MM.1S (cell line): Measurements from ENCODE around the gene PCCA.

Experiments used
- DNase-seq: peaks from one replicate; pipeline ENCODE4 v3.0.0-alpha.2; 2015
- H2AFZ ChIP-seq: fragments of 300-600 bp; sonication (generic); 2 replicates; pipeline ENCODE4 v1.6.0; 2016; ENCODE audit warnings: antibody characterized with exemption, low read length
- H3F3A ChIP-seq: fragments of 300-600 bp; sonication (generic); 2 replicates; pipeline ENCODE4 v1.6.1; 2016; ENCODE audit warnings: mild to moderate bottlenecking, antibody characterized with exemption, low read length, moderate library complexity, mixed read lengths; ENCODE audit not compliant: insufficient read depth
- H3K27ac ChIP-seq: fragments of 300-600 bp; sonication (generic); 2 replicates; pipeline ENCODE4 v1.5.1; 2016; ENCODE audit warnings: mild to moderate bottlenecking, low read length
- H3K27me3 ChIP-seq: fragments of 300-600 bp; sonication (generic); replicated peaks from 2 replicates; pipeline ENCODE4 v1.6.0; 2016; ENCODE audit warnings: low read length; ENCODE audit not compliant: insufficient read depth
- H3K36me3 ChIP-seq: fragments of 300-600 bp; sonication (generic); replicated peaks from 2 replicates; pipeline ENCODE4 v1.6.1; 2016; ENCODE audit warnings: mild to moderate bottlenecking, low read length, mixed read lengths; ENCODE audit not compliant: insufficient read depth
- H3K4me1 ChIP-seq: fragments of 300-600 bp; sonication (generic); 2 replicates; pipeline ENCODE4 v1.6.1; 2016; ENCODE audit warnings: low read length, mixed read lengths
- H3K4me2 ChIP-seq: fragments of 300-600 bp; sonication (generic); 2 replicates; pipeline ENCODE4 v1.6.0; 2016; ENCODE audit warnings: low read depth, low read length
- H3K4me3 ChIP-seq: fragments of 300-600 bp; sonication (generic); 2 replicates; pipeline ENCODE4 v1.5.1; 2016; ENCODE audit warnings: low read length, mixed read lengths
- H3K79me2 ChIP-seq: fragments of 300-600 bp; sonication (generic); 2 replicates; pipeline ENCODE4 v1.6.1; 2016; ENCODE audit warnings: mixed run types, low read length, mixed read lengths
- H3K9ac ChIP-seq: fragments of 300-600 bp; sonication (generic); 2 replicates; pipeline ENCODE4 v1.6.1; 2016; ENCODE audit warnings: low read length, mixed read lengths
- H3K9me2 ChIP-seq: fragments of 300-600 bp; sonication (generic); replicated peaks from 2 replicates; pipeline ENCODE4 v1.6.1; 2016; ENCODE audit warnings: mild to moderate bottlenecking, low read length, mixed read lengths; ENCODE audit not compliant: insufficient read depth
- H3K9me3 ChIP-seq: fragments of 300-600 bp; sonication (generic); replicated peaks from 2 replicates; pipeline ENCODE4 v1.6.1; 2016; ENCODE audit warnings: mild to moderate bottlenecking, low read length, mixed read lengths; ENCODE audit not compliant: insufficient read depth
- H4K20me1 ChIP-seq: fragments of 300-600 bp; sonication (generic); 2 replicates; pipeline ENCODE4 v1.6.1; 2016; ENCODE audit warnings: mild to moderate bottlenecking, low read length, moderate library complexity, mixed read lengths; ENCODE audit not compliant: insufficient read depth
- EZH2 ChIP-seq: fragments of 300-600 bp; sonication (generic); optimal IDR thresholded peaks from 2 replicates; pipeline ENCODE3; 2017; ENCODE audit warnings: low read depth, mild to moderate bottlenecking, antibody characterized with exemption, low read length, mixed read lengths
- EZH2phosphoT487 ChIP-seq: fragments of 300-600 bp; sonication (generic); IDR thresholded peaks from 2 replicates; pipeline ENCODE4 v1.6.1; 2018; ENCODE audit warnings: antibody characterized with exemption, low read length
- TF ChIP-seq, protein P1 (sequence below): fragments of 300-600 bp; sonication (generic); IDR thresholded peaks from 2 replicates; pipeline ENCODE4 v1.5.1; 2016; ENCODE audit warnings: antibody characterized with exemption, low read length, mixed read lengths

PCCA gene

DNA sequence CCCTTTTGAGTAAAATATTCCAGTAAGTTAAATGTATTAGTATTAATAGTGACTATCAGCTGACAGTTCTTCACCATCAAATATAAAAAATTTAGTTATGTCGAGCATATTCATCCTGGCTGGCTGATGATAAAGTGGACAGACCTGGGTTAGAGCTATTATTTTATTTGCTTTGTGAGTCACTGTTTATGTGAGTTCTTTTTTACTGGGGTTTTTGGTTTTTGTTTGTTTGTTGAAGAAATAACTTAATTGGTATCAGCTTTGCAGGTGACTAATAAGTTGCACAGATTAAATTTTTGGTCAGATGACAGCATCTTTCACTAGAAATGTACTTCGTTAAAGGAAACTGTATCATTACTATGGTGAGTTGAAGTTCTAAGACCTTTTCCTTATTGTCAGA lies 275.0 kb downstream of the PCCA start:
- TF ChIP-seq, protein P1, sequence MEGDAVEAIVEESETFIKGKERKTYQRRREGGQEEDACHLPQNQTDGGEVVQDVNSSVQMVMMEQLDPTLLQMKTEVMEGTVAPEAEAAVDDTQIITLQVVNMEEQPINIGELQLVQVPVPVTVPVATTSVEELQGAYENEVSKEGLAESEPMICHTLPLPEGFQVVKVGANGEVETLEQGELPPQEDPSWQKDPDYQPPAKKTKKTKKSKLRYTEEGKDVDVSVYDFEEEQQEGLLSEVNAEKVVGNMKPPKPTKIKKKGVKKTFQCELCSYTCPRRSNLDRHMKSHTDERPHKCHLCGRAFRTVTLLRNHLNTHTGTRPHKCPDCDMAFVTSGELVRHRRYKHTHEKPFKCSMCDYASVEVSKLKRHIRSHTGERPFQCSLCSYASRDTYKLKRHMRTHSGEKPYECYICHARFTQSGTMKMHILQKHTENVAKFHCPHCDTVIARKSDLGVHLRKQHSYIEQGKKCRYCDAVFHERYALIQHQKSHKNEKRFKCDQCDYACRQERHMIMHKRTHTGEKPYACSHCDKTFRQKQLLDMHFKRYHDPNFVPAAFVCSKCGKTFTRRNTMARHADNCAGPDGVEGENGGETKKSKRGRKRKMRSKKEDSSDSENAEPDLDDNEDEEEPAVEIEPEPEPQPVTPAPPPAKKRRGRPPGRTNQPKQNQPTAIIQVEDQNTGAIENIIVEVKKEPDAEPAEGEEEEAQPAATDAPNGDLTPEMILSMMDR, result no peak
- TF ChIP-seq EZH2 (no peak), EZH2phosphoT487 (no peak)
- Histone ChIP-seq H3K36me3 (no peaks in the 10 kb centered on the region), H3K27ac (no peak overlapping the region), H3K9me2 (no peaks in the 10 kb centered on the region), H3K4me1 (no peaks in the 10 kb centered on the region), H3K9ac (no peak overlapping the region), H4K20me1 (no peaks in the 10 kb centered on the region), H3K4me2 (no peak overlapping the region), H3K4me3 (no peak overlapping the region), H3K79me2 (no peaks in the 10 kb centered on the region), H3K9me3 (no peaks in the 10 kb centered on the region), H2AFZ (no peak overlapping the region), H3K27me3 (no peaks in the 10 kb centered on the region), H3F3A (no peaks in the 10 kb centered on the region)
- DNase-seq, result no peak

DNA sequence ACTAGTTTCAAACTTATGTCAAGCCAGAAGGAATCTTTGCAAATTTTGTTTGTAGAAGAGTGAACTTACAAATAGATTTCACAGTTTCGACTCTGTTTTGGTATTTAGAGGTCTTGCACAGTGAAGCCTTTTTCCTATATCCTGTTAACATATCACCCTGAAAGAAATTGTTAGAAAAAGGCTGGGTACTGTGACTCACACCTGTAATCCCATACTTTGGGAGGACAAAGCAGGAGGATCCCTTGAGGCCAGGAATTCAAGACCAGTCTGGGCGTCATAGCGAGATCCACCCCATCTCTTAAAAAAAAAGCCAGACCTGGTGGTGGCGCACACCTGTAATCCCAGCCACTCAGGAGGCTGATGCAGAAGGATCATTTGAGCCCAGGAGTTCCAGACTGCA lies 275.7 kb downstream of the PCCA start:
- 0 out of 2 replicates have a peak, but pooled peaks cover 4% of the 10 kb centered on the region for H3K4me1 ChIP-seq
- H2AFZ ChIP-seq, result no peak overlapping the region
- no peak overlapping the region for H3K9ac ChIP-seq
- no peaks in the 10 kb centered on the region for H3K79me2 ChIP-seq
- H3F3A ChIP-seq, result no peaks in the 10 kb centered on the region
- H3K36me3 ChIP-seq, result no peaks in the 10 kb centered on the region
- H3K4me2 ChIP-seq, result no peak overlapping the region
- no peaks in the 10 kb centered on the region for H3K27me3 ChIP-seq
- H3K9me2 ChIP-seq, result no peaks in the 10 kb centered on the region
- no peak overlapping the region for H3K27ac ChIP-seq
- H3K4me3 ChIP-seq, result no peak overlapping the region
- H3K9me3 ChIP-seq, result no peaks in the 10 kb centered on the region
- DNase-seq, result no peak
- TF ChIP-seq EZH2, result no peak
- TF ChIP-seq EZH2phosphoT487, result no peak
- TF ChIP-seq, protein P1, result no peak
- no peaks in the 10 kb centered on the region for H4K20me1 ChIP-seq

DNA sequence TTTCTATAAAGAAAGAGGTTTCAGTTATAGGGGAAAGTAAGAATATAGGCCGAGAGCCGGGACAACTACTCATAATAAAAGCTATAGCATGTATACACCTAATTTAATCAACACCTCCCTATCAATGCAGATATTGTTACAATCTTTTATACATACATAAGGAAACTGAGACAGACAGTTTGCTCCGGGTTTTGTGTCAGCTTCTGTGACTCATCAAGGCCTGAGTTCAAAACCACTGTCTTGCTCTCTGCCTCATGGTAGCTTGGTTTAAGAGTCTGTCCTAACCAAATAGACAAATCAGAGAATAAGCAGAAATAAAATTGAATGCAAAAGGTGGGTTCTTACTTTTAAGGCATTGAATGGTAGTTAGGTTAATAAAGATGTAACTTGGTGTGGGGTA lies 276.8 kb downstream of the PCCA start:
- Histone ChIP-seq H4K20me1 (no peaks in the 10 kb centered on the region), H3K4me2 (no peak overlapping the region), H3K9me2 (no peaks in the 10 kb centered on the region), H3K27me3 (no peaks in the 10 kb centered on the region), H3K9me3 (no peaks in the 10 kb centered on the region), H3K79me2 (no peaks in the 10 kb centered on the region), H3F3A (no peaks in the 10 kb centered on the region), H3K36me3 (no peaks in the 10 kb centered on the region), H3K27ac (no peak overlapping the region), H3K4me3 (no peak overlapping the region), H3K4me1 (0 out of 2 replicates have a peak, but pooled peaks cover 4% of the 10 kb centered on the region), H3K9ac (no peak overlapping the region), H2AFZ (no peak overlapping the region)
- no peak for TF ChIP-seq EZH2phosphoT487
- no peak for TF ChIP-seq EZH2
- TF ChIP-seq, protein P1, result no peak
- DNase-seq, result no peak
